A549 (cell line): ENCODE data around the gene ARHGEF11. TPM values are rescaled to one million over a fixed set of nuclear protein-coding genes. Genes with fewer than 3 reads are reported as not detected.

Experiments
- ATAC-seq, 2 experiments: fragments of 200-7000 bp in 1 of 2; fragments of >200 bp in 1 of 2; cut with Nextera tagmentation in 1 of 2; cut with Tn5 transposase in 1 of 2; 3 replicates each; pipeline versions ENCODE4 v1.8.0 to v1.9.1; 2018 to 2020; ENCODE audit warnings: mild to moderate bottlenecking in 1 of 2, moderate library complexity in 1 of 2
- CTCF ChIA-PET: fragments of 300-600 bp; sonication (Branson Sonifier 250); formaldehyde crosslinking; extraction: SDS; loops from one replicate; lab custom pipeline; 2021; ENCODE audit warnings: antibody characterized with exemption, inconsistent platforms; lab: Yijun Ruan, JAX
- POLR2A ChIA-PET: fragments of 350-600 bp; formaldehyde crosslinking; extraction: SDS; loops from one replicate; lab custom pipeline; 2021; ENCODE audit warnings: antibody characterized with exemption, inconsistent platforms; lab: Yijun Ruan, JAX
- DNase-seq, 2 experiments: peaks; one replicate each; pipeline versions ENCODE4 v3.0.0 to v3.0.0-alpha.2; 2011 to 2016; ENCODE audit warnings: low read depth in 1 of 2, low spot score in 1 of 2
- FAIRE-seq: peaks from 2 replicates; lab custom pipeline; 2011; peaks lifted over from hg19 to GRCh38; lab: Jason Lieb, UNC
- H3K27ac ChIP-seq, 2 experiments: fragments of >200 bp; sonication (Bioruptor Twin); formaldehyde crosslinking; 3 replicates each; pipeline ENCODE4 v1.5.1; 2016 to 2017
- H3K4me1 ChIP-seq: fragments of >200 bp; sonication (Bioruptor Twin); formaldehyde crosslinking; 3 replicates; pipeline ENCODE4 v1.6.1; 2016
- H3K4me2 ChIP-seq: fragments of >200 bp; sonication (Bioruptor Twin); formaldehyde crosslinking; 3 replicates; pipeline ENCODE4 v1.6.1; 2016
- H3K4me3 ChIP-seq: fragments of >200 bp; sonication (Bioruptor Twin); formaldehyde crosslinking; 3 replicates; pipeline ENCODE4 v1.5.1; 2016
- H3K9me3 ChIP-seq: fragments of >200 bp; sonication (Bioruptor Twin); formaldehyde crosslinking; 3 replicates; pipeline ENCODE4 v1.6.1; 2016
- CBX2 ChIP-seq: fragments of 200-600 bp; sonication (generic); IDR thresholded peaks from 2 replicates; pipeline ENCODE4 v1.6.1; 2016; ENCODE audit warnings: low read depth, mild to moderate bottlenecking, borderline replicate concordance
- EHF ChIP-seq: fragments of 250-450 bp; sonication (Bioruptor Pico); IDR thresholded peaks from 2 replicates; pipeline ENCODE4 v1.5.0; 2020; ENCODE audit warnings: mild to moderate bottlenecking
- EHMT2 ChIP-seq: fragments of 200-600 bp; sonication (generic); IDR thresholded peaks from 2 replicates; pipeline ENCODE4 v1.6.1; 2016; ENCODE audit warnings: antibody characterized with exemption, low read depth, mild to moderate bottlenecking, moderate library complexity
- EP300 ChIP-seq, 2 experiments: fragments of >200 bp; sonication (Bioruptor Twin); formaldehyde crosslinking; IDR thresholded peaks; 2 replicates in 1 of 2; 3 replicates in 1 of 2; pipeline ENCODE4 v1.6.1; 2016 to 2017
- FOSB ChIP-seq: fragments of 250-450 bp; sonication (Bioruptor Pico); IDR thresholded peaks from 2 replicates; pipeline ENCODE4 v1.5.0; 2020; ENCODE audit warnings: mild to moderate bottlenecking, moderate library complexity
- HDAC2 ChIP-seq: fragments of 200-600 bp; sonication (generic); IDR thresholded peaks from 2 replicates; pipeline ENCODE4 v1.6.1; 2016
- HOXB13 ChIP-seq: fragments of 250-450 bp; sonication (Bioruptor Pico); IDR thresholded peaks from 2 replicates; pipeline ENCODE4 v1.5.0; 2020; ENCODE audit warnings: low read depth, mild to moderate bottlenecking, moderate library complexity
- MAX ChIP-seq: IDR thresholded peaks from 2 replicates; pipeline ENCODE4 v1.6.1; 2012
- NFE2L2 ChIP-seq: fragments of 150-350 bp; conservative IDR thresholded peaks from 2 replicates; pipeline ENCODE4 v1.6.1; 2014; ENCODE audit warnings: low read length
- NR3C1 ChIP-seq: fragments of >200 bp; sonication (Bioruptor Twin); formaldehyde crosslinking; IDR thresholded peaks from 3 replicates; pipeline ENCODE4 v1.6.1; 2017
- RAD21 ChIP-seq, 2 experiments: fragments of >200 bp in 1 of 2; sonication (Bioruptor Twin) in 1 of 2; formaldehyde crosslinking in 1 of 2; IDR thresholded peaks in 1 of 2; conservative IDR thresholded peaks in 1 of 2; 2 replicates in 1 of 2; 3 replicates in 1 of 2; pipeline ENCODE4 v1.6.1; 2012 to 2018; ENCODE audit warnings: inconsistent platforms in 1 of 2
- RFX5 ChIP-seq: fragments of 450-650 bp; IDR thresholded peaks from 2 replicates; pipeline ENCODE4 v1.7.1; 2014; ENCODE audit warnings: antibody characterized with exemption, mild to moderate bottlenecking, moderate library complexity
- SMC3 ChIP-seq: fragments of >200 bp; sonication (Bioruptor Twin); formaldehyde crosslinking; IDR thresholded peaks from 3 replicates; pipeline ENCODE4 v1.6.1; 2018; ENCODE audit warnings: inconsistent platforms
- ZFP36 ChIP-seq: fragments of 450-650 bp; IDR thresholded peaks from 2 replicates; pipeline ENCODE4 v1.6.1; 2014; ENCODE audit warnings: borderline replicate concordance; ENCODE audit not compliant: partially characterized antibody
- ZSCAN20 ChIP-seq: fragments of 250-450 bp; sonication (Bioruptor Pico); IDR thresholded peaks from 2 replicates; pipeline ENCODE4 v1.8.0; 2022; ENCODE audit warnings: mild to moderate bottlenecking, moderate library complexity
- WGBS: methylation state at CpG from one replicate; pipeline ENCODE4 v1.1.6; 2017; ENCODE audit errors: missing lambda C conversion rate; 5-methylcytosine and 5-hydroxymethylcytosine counted together
- polyA plus RNA-seq, 4 experiments: library from polyadenylated mRNA; depleted of rRNA in 3 of 4; stranded (reverse); fragments of >200 nt; fragmentation: RNase III in 1 of 4; extraction: RNeasy Plus Mini Kit Qiagen cat#74134 plus additional on column Dnase treatment in 1 of 4; gene quantifications; 2 replicates in 3 of 4; 3 replicates in 1 of 4; pipeline ENCODE4 v1.2.3, GENCODE V29; 2011 to 2017
- TF ChIP-seq, protein P1 (sequence below): fragments of >200 bp; sonication (Bioruptor Twin); formaldehyde crosslinking; IDR thresholded peaks from 3 replicates; pipeline ENCODE4 v1.6.1; 2016
- TF ChIP-seq, protein P2 (sequence below): fragments of >200 bp; sonication (Bioruptor Twin); formaldehyde crosslinking; IDR thresholded peaks from 2 replicates; pipeline ENCODE4 v1.6.1; 2016
- TF ChIP-seq, protein P3 (sequence below): fragments of 200-600 bp; sonication (generic); IDR thresholded peaks from 2 replicates; pipeline ENCODE4 v1.6.1; 2016; ENCODE audit warnings: antibody characterized with exemption, mild to moderate bottlenecking, moderate library complexity
- TF ChIP-seq, protein P4 (sequence below): fragments of 250-450 bp; sonication (Bioruptor Pico); IDR thresholded peaks from 2 replicates; pipeline ENCODE4 v1.5.0; 2020; ENCODE audit warnings: low read depth, mild to moderate bottlenecking, moderate library complexity

The ARHGEF11 gene
- polyA plus RNA-seq, 2 of the 4 experiments (the other 2 are of a cell fraction), result 15.7 to 17.1 TPM

GRCh38 chr1:156969496-156969895 is 76.0 kb downstream of the ARHGEF11 start:
- Histone ChIP-seq H3K9me3 (no peaks in the 10 kb centered on the region), H3K27ac (no peak overlapping the region), H3K4me3 (no peak overlapping the region), H3K4me1 (no peaks in the 10 kb centered on the region), H3K4me2 (no peak overlapping the region)
- CTCF ChIA-PET, result interaction anchor here (0.5 to 2.2 kb wide), 6 partner anchors 10 to 311 kb away, joined by 3 to 8 read pairs (median 4); no protein-coding TSS in a partner anchor
- POLR2A ChIA-PET, result interaction anchor here (0.6 kb wide), 1 partner anchor 893 kb away, joined by 3 read pairs; no protein-coding TSS in a partner anchor
- WGBS, result 95% methylated on average over 3 of the region's 3 CpGs
- no peak for FAIRE-seq
- TF ChIP-seq SMC3 (no peak), FOSB (no peak), MAX (no peak)
- TF ChIP-seq, protein P1, sequence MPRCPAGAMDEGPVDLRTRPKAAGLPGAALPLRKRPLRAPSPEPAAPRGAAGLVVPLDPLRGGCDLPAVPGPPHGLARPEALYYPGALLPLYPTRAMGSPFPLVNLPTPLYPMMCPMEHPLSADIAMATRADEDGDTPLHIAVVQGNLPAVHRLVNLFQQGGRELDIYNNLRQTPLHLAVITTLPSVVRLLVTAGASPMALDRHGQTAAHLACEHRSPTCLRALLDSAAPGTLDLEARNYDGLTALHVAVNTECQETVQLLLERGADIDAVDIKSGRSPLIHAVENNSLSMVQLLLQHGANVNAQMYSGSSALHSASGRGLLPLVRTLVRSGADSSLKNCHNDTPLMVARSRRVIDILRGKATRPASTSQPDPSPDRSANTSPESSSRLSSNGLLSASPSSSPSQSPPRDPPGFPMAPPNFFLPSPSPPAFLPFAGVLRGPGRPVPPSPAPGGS, result no peak
- ATAC-seq, result no peak
- no peak for DNase-seq

GRCh38 chr1:156964441-156964840 is 81.1 kb downstream of the ARHGEF11 start:
- WGBS, result 92% methylated on average over 2 of the region's 2 CpGs
- POLR2A ChIA-PET, result no interaction called here

GRCh38 chr1:156963621-156964020 is 81.9 kb downstream of the ARHGEF11 start:
- 77% methylated on average over 3 of the region's 3 CpGs for WGBS
- Histone ChIP-seq H3K9me3 (no peaks in the 10 kb centered on the region), H3K4me3 (no peak overlapping the region), H3K27ac (no peak overlapping the region), H3K4me2 (no peak overlapping the region), H3K4me1 (no peaks in the 10 kb centered on the region)
- DNase-seq (no peak), FAIRE-seq (no peak), ATAC-seq (no peak)
- POLR2A ChIA-PET, result no interaction called here
- no peak for TF ChIP-seq MAX
- TF ChIP-seq ZFP36, result no peak
- no peak for TF ChIP-seq CBX2
- CTCF ChIA-PET, result interaction anchor here (0.6 to 2.2 kb wide), 2 partner anchors 10 to 15 kb away, joined by 3 to 6 read pairs; no protein-coding TSS in a partner anchor

More at GRCh38 chr1:156964441-156964840, 81.1 kb downstream of the ARHGEF11 start:
- Histone ChIP-seq H3K9me3 (no peaks in the 10 kb centered on the region), H3K27ac (no peak overlapping the region), H3K4me1 (no peaks in the 10 kb centered on the region), H3K4me3 (no peak overlapping the region), H3K4me2 (no peak overlapping the region)
- FAIRE-seq (no peak), DNase-seq (no peak), ATAC-seq (no peak)
- CTCF ChIA-PET, result interaction anchor here (0.6 to 2.2 kb wide), 3 partner anchors 9 to 36 kb away, joined by 3 to 6 read pairs (median 4); no protein-coding TSS in a partner anchor
- TF ChIP-seq HOXB13 (no peak), EP300 (IDR thresholded peaks at IDR 0.05) (no peak), FOSB (no peak), HDAC2 (no peak), ZSCAN20 (CRISPR knock-in tag) (no peak), EHF (no peak), NR3C1 (no peak), EHMT2 (no peak), RAD21 (conservative IDR thresholded peaks at IDR 0.05 in 1 of 2, IDR thresholded peaks at IDR 0.05 in 1 of 2) (no peak), NFE2L2 (no peak), RFX5 (no peak), SMC3 (no peak)
- TF ChIP-seq, protein P2, sequence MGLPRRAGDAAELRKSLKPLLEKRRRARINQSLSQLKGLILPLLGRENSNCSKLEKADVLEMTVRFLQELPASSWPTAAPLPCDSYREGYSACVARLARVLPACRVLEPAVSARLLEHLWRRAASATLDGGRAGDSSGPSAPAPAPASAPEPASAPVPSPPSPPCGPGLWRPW, result no peak
- TF ChIP-seq, protein P3, sequence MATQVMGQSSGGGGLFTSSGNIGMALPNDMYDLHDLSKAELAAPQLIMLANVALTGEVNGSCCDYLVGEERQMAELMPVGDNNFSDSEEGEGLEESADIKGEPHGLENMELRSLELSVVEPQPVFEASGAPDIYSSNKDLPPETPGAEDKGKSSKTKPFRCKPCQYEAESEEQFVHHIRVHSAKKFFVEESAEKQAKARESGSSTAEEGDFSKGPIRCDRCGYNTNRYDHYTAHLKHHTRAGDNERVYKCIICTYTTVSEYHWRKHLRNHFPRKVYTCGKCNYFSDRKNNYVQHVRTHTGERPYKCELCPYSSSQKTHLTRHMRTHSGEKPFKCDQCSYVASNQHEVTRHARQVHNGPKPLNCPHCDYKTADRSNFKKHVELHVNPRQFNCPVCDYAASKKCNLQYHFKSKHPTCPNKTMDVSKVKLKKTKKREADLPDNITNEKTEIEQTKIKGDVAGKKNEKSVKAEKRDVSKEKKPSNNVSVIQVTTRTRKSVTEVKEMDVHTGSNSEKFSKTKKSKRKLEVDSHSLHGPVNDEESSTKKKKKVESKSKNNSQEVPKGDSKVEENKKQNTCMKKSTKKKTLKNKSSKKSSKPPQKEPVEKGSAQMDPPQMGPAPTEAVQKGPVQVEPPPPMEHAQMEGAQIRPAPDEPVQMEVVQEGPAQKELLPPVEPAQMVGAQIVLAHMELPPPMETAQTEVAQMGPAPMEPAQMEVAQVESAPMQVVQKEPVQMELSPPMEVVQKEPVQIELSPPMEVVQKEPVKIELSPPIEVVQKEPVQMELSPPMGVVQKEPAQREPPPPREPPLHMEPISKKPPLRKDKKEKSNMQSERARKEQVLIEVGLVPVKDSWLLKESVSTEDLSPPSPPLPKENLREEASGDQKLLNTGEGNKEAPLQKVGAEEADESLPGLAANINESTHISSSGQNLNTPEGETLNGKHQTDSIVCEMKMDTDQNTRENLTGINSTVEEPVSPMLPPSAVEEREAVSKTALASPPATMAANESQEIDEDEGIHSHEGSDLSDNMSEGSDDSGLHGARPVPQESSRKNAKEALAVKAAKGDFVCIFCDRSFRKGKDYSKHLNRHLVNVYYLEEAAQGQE, result no peak
- TF ChIP-seq, protein P4, sequence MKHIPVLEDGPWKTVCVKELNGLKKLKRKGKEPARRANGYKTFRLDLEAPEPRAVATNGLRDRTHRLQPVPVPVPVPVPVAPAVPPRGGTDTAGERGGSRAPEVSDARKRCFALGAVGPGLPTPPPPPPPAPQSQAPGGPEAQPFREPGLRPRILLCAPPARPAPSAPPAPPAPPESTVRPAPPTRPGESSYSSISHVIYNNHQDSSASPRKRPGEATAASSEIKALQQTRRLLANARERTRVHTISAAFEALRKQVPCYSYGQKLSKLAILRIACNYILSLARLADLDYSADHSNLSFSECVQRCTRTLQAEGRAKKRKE (CRISPR knock-in tag), result no peak
